Endodermal cell (in vitro differentiated cells): Measurements from ENCODE around the gene DHX16. TPM values are rescaled to one million over a fixed set of nuclear protein-coding genes. Genes with fewer than 3 reads are reported as not detected.
A peak's percentile ranks its signal among the peaks of the same experiment; 100 is the strongest.

Source experiments
- DNase-seq: peaks from one replicate; pipeline ENCODE4 v3.0.0-alpha.2; 2017
- H3K27ac ChIP-seq: 2 replicates; pipeline ENCODE4 v1.5.1; 2013; ENCODE audit warnings: mild to moderate bottlenecking, low read depth, low read length, moderate library complexity
- H3K27me3 ChIP-seq: 2 replicates; pipeline ENCODE4 v1.6.1; 2013; ENCODE audit warnings: mild to moderate bottlenecking, low read length, moderate library complexity; ENCODE audit not compliant: insufficient read depth, control insufficient read depth, poor library complexity, severe bottlenecking
- H3K36me3 ChIP-seq: 2 replicates; pipeline ENCODE4 v1.7.0; 2013; ENCODE audit warnings: mild to moderate bottlenecking, low read length, moderate library complexity; ENCODE audit not compliant: control insufficient read depth, insufficient read depth
- H3K4me1 ChIP-seq: one replicate; pipeline ENCODE4 v1.7.0; 2013; ENCODE audit warnings: low read length; ENCODE audit not compliant: control insufficient read depth, insufficient read depth
- H3K4me3 ChIP-seq: 2 replicates; pipeline ENCODE4 v1.5.1; 2013; ENCODE audit warnings: mild to moderate bottlenecking, low read length, moderate library complexity
- H3K9ac ChIP-seq: 2 replicates; pipeline ENCODE4 v1.6.1; 2013; ENCODE audit warnings: mild to moderate bottlenecking, low read length, moderate library complexity; ENCODE audit not compliant: poor library complexity, severe bottlenecking; ENCODE audit errors: extremely low read depth
- H3K9me3 ChIP-seq: 2 replicates; pipeline ENCODE4 v1.6.1; 2013; ENCODE audit warnings: mild to moderate bottlenecking, low read length, moderate library complexity; ENCODE audit not compliant: control insufficient read depth
- H3K27ac Mint-ChIP-seq: 2 replicates; pipeline ENCODE4 v1.8.0; 2020; ENCODE audit warnings: mixed read lengths
- H3K27me3 Mint-ChIP-seq: 2 replicates; pipeline ENCODE4 v1.8.0; 2021; ENCODE audit warnings: mild to moderate bottlenecking, mixed read lengths; ENCODE audit not compliant: insufficient read depth
- H3K36me3 Mint-ChIP-seq: 2 replicates; pipeline ENCODE4 v1.8.0; 2020; ENCODE audit warnings: low read depth, mixed read lengths
- H3K4me1 Mint-ChIP-seq: 2 replicates; pipeline ENCODE4 v1.8.0; 2020; ENCODE audit warnings: mixed read lengths
- H3K4me3 Mint-ChIP-seq: 2 replicates; pipeline ENCODE4 v1.8.0; 2020; ENCODE audit warnings: mild to moderate bottlenecking, moderate library complexity, mixed read lengths
- H3K9me3 Mint-ChIP-seq: 2 replicates; pipeline ENCODE4 v1.8.0; 2020; ENCODE audit warnings: mild to moderate bottlenecking, mixed read lengths
- WGBS, 2 experiments: methylation state at CpG; one replicate each; pipeline versions ENCODE4 v1.1.5 to v1.1.7; 2013; ENCODE audit warnings: missing lambda C conversion rate in 2 of 2, mixed read lengths in 1 of 2; ENCODE audit not compliant: insufficient coverage in 1 of 2, insufficient read length in 1 of 2; 5-methylcytosine and 5-hydroxymethylcytosine counted together
- total RNA-seq, 2 donors: library from RNA; stranded (reverse); fragmentation: NEBNext Ultra II Directional in 1 of 2; extraction: Animal tissue kit (Norgen Biotek cat#: 25700) in 1 of 2; gene quantifications; 2 replicates in 1 of 2; 3 replicates in 1 of 2; pipeline ENCODE4 v1.2.1, GENCODE V29; 2021
- TF ChIP-seq, protein P1 (sequence below): fragments of 200-600 bp; sonication (generic); conservative IDR thresholded peaks from 2 replicates; pipeline ENCODE4 v1.5.0; 2021; ENCODE audit warnings: antibody characterized with exemption, mild to moderate bottlenecking

The DHX16 gene
- total RNA-seq, 2 donors from 2014 or later: 33.5 to 33.9 TPM

DNA sequence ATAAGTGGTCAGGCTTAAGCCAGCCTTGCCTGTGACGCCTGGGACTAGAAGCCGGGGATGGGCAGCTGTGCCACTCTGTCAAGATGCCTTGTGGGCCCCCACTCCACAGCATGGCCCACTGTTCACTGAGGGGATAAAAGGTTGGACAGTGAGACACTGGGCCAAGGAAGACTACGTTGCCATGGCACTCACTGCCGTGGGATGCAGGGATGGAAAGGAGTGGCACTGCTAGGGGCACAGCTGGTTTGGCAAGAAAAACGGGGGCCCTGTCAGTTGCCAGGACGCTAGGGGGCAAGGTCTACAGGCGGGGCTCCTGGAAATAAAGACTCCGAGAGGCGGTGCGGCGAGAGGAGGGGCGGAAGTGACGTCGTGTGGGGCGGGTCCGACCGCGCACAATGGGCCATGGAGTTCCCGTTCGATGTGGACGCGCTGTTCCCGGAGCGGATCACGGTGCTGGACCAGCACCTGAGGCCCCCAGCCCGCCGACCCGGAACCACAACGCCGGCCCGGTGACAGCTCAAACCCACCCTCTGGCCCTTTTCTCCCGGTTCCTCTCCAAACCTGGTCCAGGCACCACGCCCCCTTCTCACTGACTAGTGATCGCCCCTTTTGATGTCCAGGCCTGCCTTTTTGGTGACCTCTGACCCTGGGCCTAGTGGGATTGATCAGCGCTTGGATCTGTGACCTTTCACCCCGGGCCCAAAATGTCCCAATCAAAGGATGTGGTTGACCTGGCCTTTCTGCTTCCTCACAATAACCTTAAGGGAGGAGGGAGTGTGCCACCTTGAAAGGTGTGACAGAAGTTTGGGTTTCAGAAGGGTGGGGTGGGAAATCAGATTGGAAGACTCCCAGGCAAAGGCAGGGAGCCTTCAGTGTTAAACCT is 46.1 kb downstream of the DHX16 start, which contains the start of gene ATAT1:
ATAT1 (plus strand) TSS at position 391 of the 883 bp plus-strand sequence.
- no peaks in the 10 kb centered on the region for H3K4me1 ChIP-seq
- peak within 1 kb of the TSS; percentile 98 for H3K27ac Mint-ChIP-seq
- peak; percentile 95 for DNase-seq
- TF ChIP-seq, protein P1, sequence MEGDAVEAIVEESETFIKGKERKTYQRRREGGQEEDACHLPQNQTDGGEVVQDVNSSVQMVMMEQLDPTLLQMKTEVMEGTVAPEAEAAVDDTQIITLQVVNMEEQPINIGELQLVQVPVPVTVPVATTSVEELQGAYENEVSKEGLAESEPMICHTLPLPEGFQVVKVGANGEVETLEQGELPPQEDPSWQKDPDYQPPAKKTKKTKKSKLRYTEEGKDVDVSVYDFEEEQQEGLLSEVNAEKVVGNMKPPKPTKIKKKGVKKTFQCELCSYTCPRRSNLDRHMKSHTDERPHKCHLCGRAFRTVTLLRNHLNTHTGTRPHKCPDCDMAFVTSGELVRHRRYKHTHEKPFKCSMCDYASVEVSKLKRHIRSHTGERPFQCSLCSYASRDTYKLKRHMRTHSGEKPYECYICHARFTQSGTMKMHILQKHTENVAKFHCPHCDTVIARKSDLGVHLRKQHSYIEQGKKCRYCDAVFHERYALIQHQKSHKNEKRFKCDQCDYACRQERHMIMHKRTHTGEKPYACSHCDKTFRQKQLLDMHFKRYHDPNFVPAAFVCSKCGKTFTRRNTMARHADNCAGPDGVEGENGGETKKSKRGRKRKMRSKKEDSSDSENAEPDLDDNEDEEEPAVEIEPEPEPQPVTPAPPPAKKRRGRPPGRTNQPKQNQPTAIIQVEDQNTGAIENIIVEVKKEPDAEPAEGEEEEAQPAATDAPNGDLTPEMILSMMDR: peak; percentile 64
- peak within 1 kb of the TSS; percentile 91 for H3K4me3 Mint-ChIP-seq
- H3K4me1 Mint-ChIP-seq: peaks cover 9% of the 10 kb centered on the region
- peak within 1 kb of the TSS; percentile 98 for H3K4me3 ChIP-seq
- H3K27ac ChIP-seq: peak within 1 kb of the TSS; percentile 87
- H3K9me3 ChIP-seq: no peaks in the 10 kb centered on the region
- no peaks in the 10 kb centered on the region for H3K9me3 Mint-ChIP-seq
- 4 to 7% methylated on average over 24 to 36 of the region's 36 CpGs for WGBS, 2 experiments
- peak within 1 kb of the TSS; percentile 81 for H3K9ac ChIP-seq
- no peaks in the 10 kb centered on the region for H3K27me3 Mint-ChIP-seq
- H3K36me3 Mint-ChIP-seq: peaks cover 66% of the 10 kb centered on the region
- peaks cover 80% of the 10 kb centered on the region for H3K36me3 ChIP-seq
- no peaks in the 10 kb centered on the region for H3K27me3 ChIP-seq

DNA sequence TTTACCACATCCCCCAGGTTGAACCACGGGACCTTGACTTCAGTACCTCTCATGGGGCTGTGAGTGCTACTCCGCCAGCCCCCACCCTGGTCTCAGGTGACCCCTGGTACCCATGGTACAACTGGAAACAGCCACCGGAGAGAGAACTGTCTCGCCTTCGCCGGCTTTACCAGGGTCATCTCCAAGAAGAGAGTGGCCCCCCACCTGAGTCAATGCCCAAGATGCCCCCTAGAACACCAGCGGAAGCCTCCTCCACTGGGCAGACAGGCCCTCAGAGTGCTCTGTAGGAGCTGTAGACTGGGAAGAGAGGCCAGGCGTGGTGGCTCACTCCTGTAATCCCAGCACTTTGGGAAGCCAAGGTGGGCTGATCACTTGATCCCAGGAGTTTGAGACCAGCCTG is 47.3 kb downstream of the DHX16 start:
- Mint-ChIP-seq H3K9me3 (no peaks in the 10 kb centered on the region), H3K4me3 (no peak overlapping the region), H3K4me1 (peaks cover 9% of the 10 kb centered on the region), H3K27me3 (no peaks in the 10 kb centered on the region), H3K36me3 (peaks cover 66% of the 10 kb centered on the region), H3K27ac (no peak overlapping the region)
- Histone ChIP-seq H3K9me3 (no peaks in the 10 kb centered on the region), H3K4me3 (no peak overlapping the region), H3K27ac (no peak overlapping the region), H3K36me3 (peaks cover 77% of the 10 kb centered on the region), H3K4me1 (no peaks in the 10 kb centered on the region), H3K9ac (no peak overlapping the region), H3K27me3 (no peaks in the 10 kb centered on the region)
- DNase-seq: no peak
- TF ChIP-seq, protein P1: no peak
- WGBS, 2 experiments: 95 to 97% methylated on average over 8 of the region's 8 CpGs

DNA sequence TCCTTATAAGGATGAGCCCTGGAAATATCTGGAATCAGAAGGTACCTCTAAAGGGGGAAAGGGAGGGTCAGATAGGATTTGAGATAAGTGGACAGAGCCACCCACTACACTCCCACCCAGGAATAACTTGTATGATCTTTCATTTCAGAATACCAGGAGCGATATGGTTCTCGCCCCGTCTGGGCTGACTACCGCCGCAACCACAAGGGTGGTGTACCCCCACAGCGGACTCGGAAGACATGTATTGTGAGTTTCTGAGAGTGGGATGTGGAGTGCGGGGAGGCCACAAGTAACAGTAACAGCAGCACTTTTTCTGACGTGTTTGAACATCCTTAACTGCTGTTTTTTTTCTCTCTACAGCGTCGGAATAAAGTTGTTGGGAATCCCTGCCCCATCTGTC is 53.2 kb downstream of the DHX16 start:
- peaks cover 56% of the 10 kb centered on the region for H3K36me3 ChIP-seq

More for the DNA sequence above, 53.2 kb downstream of the DHX16 start:
- H3K9me3 Mint-ChIP-seq: no peaks in the 10 kb centered on the region
- TF ChIP-seq, protein P1: no peak
- no peak overlapping the region for H3K27ac Mint-ChIP-seq
- H3K27ac ChIP-seq: no peak overlapping the region
- H3K4me3 ChIP-seq: no peak overlapping the region
- H3K4me3 Mint-ChIP-seq: no peak overlapping the region
- H3K9ac ChIP-seq: no peak overlapping the region
- no peak for DNase-seq
- no peaks in the 10 kb centered on the region for H3K4me1 ChIP-seq
- WGBS, 2 experiments: 97 to 99% methylated on average over 9 to 11 of the region's 11 CpGs
- peaks cover 5% of the 10 kb centered on the region for H3K4me1 Mint-ChIP-seq
- H3K9me3 ChIP-seq: no peaks in the 10 kb centered on the region
- peaks cover 52% of the 10 kb centered on the region for H3K36me3 Mint-ChIP-seq
- no peaks in the 10 kb centered on the region for H3K27me3 ChIP-seq
- H3K27me3 Mint-ChIP-seq: no peaks in the 10 kb centered on the region
